Panc1 (cell line): ENCODE data around the gene CACNA1A. TPM values are rescaled to one million over a fixed set of nuclear protein-coding genes. Genes with fewer than 3 reads are reported as not detected.
A peak's percentile ranks its signal among the peaks of the same experiment; 100 is the strongest.

ENCODE experiments used
- ATAC-seq: fragments of 200-7000 bp; cut with Tn5 transposase; 2 replicates; pipeline ENCODE4 v1.9.1; 2020; ENCODE audit warnings: mild to moderate bottlenecking, moderate library complexity
- BruUV-seq: library from RNA; stranded (reverse); fragments of 400-500 nt; replicated peaks from 2 replicates; lab custom pipeline; 2021; lab: Mats Ljungman, UMichigan
- CTCF ChIA-PET: fragments of 300-600 bp; sonication (Branson Sonifier 250); formaldehyde crosslinking; loops from one replicate; lab custom pipeline; 2022; ENCODE audit warnings: antibody characterized with exemption; lab: Charles Lee
- POLR2A ChIA-PET: fragments of 300-600 bp; sonication (Branson Sonifier 250); formaldehyde crosslinking; loops from one replicate; lab custom pipeline; 2022; ENCODE audit warnings: antibody characterized with exemption; lab: Charles Lee
- DNase-seq: peaks from one replicate; pipeline ENCODE4 v3.0.0-alpha.2; 2010; ENCODE audit warnings: low read depth, low spot score
- H3K27ac ChIP-seq: 2 replicates; pipeline ENCODE4 v1.5.1; 2011; ENCODE audit warnings: mild to moderate bottlenecking, low read length, inconsistent platforms
- H3K27me3 ChIP-seq: fragments of 200-500 bp; sonication (Bioruptor generic); 2 replicates; pipeline ENCODE4 v1.6.0; 2014; ENCODE audit warnings: low read length, inconsistent platforms; ENCODE audit not compliant: control insufficient read depth, insufficient read depth
- H3K36me3 ChIP-seq: fragments of 200-500 bp; sonication (Bioruptor generic); 2 replicates; pipeline ENCODE4 v1.5.1; 2014; ENCODE audit warnings: inconsistent platforms, mild to moderate bottlenecking, low read length, moderate library complexity; ENCODE audit not compliant: control insufficient read depth, insufficient read depth
- H3K4me1 ChIP-seq: 2 replicates; pipeline ENCODE4 v1.5.1; 2011; ENCODE audit warnings: inconsistent platforms, mild to moderate bottlenecking, low read length, moderate library complexity; ENCODE audit not compliant: control insufficient read depth, insufficient read depth
- H3K4me3 ChIP-seq, 2 experiments: 2 replicates each; pipeline ENCODE4 v1.5.1; 2011 to 2012; ENCODE audit warnings: low read depth in 2 of 2, low read length in 2 of 2, mild to moderate bottlenecking in 2 of 2, inconsistent platforms in 1 of 2, moderate library complexity in 1 of 2
- H3K9me3 ChIP-seq: fragments of 200-500 bp; sonication (Bioruptor generic); 2 replicates; pipeline ENCODE4 v1.5.1; 2014; ENCODE audit warnings: low read depth, mild to moderate bottlenecking, inconsistent platforms, low read length, moderate library complexity; ENCODE audit not compliant: control insufficient read depth, insufficient read depth
- CTCF ChIP-seq: fragments of 450-650 bp; IDR thresholded peaks from 2 replicates; pipeline ENCODE4 v1.5.1; 2017; ENCODE audit warnings: mild to moderate bottlenecking
- POLR2AphosphoS5 ChIP-seq: IDR thresholded peaks from 2 replicates; pipeline ENCODE4 v1.6.1; 2012; ENCODE audit warnings: mild to moderate bottlenecking, low read depth, low read length, moderate library complexity
- REST ChIP-seq, 2 experiments: IDR thresholded peaks; 2 replicates each; pipeline ENCODE4 v1.6.1; 2011 to 2012; ENCODE audit warnings: low read depth in 2 of 2, control low read depth in 1 of 2, low read length in 1 of 2, mild to moderate bottlenecking in 1 of 2, moderate library complexity in 1 of 2; ENCODE audit not compliant: insufficient read depth in 1 of 2
- SIN3A ChIP-seq: IDR thresholded peaks from 2 replicates; pipeline ENCODE4 v1.6.1; 2012; ENCODE audit warnings: low read depth, mild to moderate bottlenecking, low read length, moderate library complexity, borderline replicate concordance; ENCODE audit not compliant: insufficient read depth
- TCF7L2 ChIP-seq: IDR thresholded peaks from 2 replicates; pipeline ENCODE4 v1.6.1; 2011; ENCODE audit warnings: mild to moderate bottlenecking, low read depth, low read length, inconsistent platforms
- in situ Hi-C: cut with HindIII; loops from 2 replicates; pipeline ENCODE4 v1.10.0; 2016; ENCODE audit warnings: low sequenced_read_pairs, low pct_unique_long_range_greater_than_20kb
- intact Hi-C: fragments of 100-400 bp; cut with micrococcal nuclease; formaldehyde crosslinking; loops from one replicate; pipeline ENCODE4 v1.10.0; 2022; ENCODE audit not compliant: unreplicated experiment
- total RNA-seq: library from RNA; stranded (reverse); gene quantifications from one replicate; pipeline ENCODE4 v1.2.1, GENCODE V29; 2021; ENCODE audit not compliant: unreplicated experiment

Gene CACNA1A
- total RNA-seq, 1 experiment from 2014 or later = 0.51 TPM

GRCh38 chr19:13176345-13176744 is 329.9 kb downstream of the CACNA1A start:
- ChIA-PET POLR2A (interaction anchor here (0.6 to 0.7 kb wide), 3 partner anchors 9 to 34 kb away, joined by 3 to 9 read pairs (median 7); no protein-coding TSS in a partner anchor), CTCF (no interaction called here)
- intact Hi-C loops (no loop called here), in situ Hi-C loops (no loop called here)
- Histone ChIP-seq H3K27me3 (no peaks in the 10 kb centered on the region), H3K4me1 (peaks cover 27% of the 10 kb centered on the region), H3K27ac (peak overlapping the region; percentile 54; the same call in 1 of the 2 replicates), H3K36me3 (no peaks in the 10 kb centered on the region), H3K4me3 (no peak overlapping the region), H3K9me3 (no peaks in the 10 kb centered on the region)
- no peak for TF ChIP-seq TCF7L2
- TF ChIP-seq POLR2AphosphoS5 = no peak
- no peak for TF ChIP-seq CTCF
- TF ChIP-seq SIN3A = no peak
- TF ChIP-seq REST (IDR thresholded peaks at IDR 0.05; ENCODE audit: insufficient read depth in 1 of 2, low read depth in 2 of 2, low read length in 1 of 2) = no peak
- no TSS peak for BruUV-seq
- ATAC-seq (no peak), DNase-seq (no peak)

- TSS peak; percentile 52 for BruUV-seq
- ATAC-seq = no peak
- intact Hi-C loops (no loop called here), in situ Hi-C loops (no loop called here)
- CTCF ChIA-PET = no interaction called here
- H3K4me3 ChIP-seq = no peak overlapping the region
- no peaks in the 10 kb centered on the region for H3K36me3 ChIP-seq
- H3K4me1 ChIP-seq = peaks cover 30% of the 10 kb centered on the region
- H3K27me3 ChIP-seq = no peaks in the 10 kb centered on the region
- no peak for TF ChIP-seq SIN3A
- no peak for TF ChIP-seq POLR2AphosphoS5
- no peaks in the 10 kb centered on the region for H3K9me3 ChIP-seq
- POLR2A ChIA-PET = no interaction called here
- H3K27ac ChIP-seq = peak overlapping the region; percentile 78; the same call in 1 of the 2 replicates
- no peak for DNase-seq
These were observed 333.0 kb downstream of the CACNA1A start for GRCh38 chr19:13173139-13173737.

- ChIA-PET CTCF (no interaction called here), POLR2A (no interaction called here)
- TF ChIP-seq REST (IDR thresholded peaks at IDR 0.05; ENCODE audit: insufficient read depth in 1 of 2, low read depth in 2 of 2, low read length in 1 of 2) (no peak), TCF7L2 (no peak), POLR2AphosphoS5 (no peak), SIN3A (no peak)
- Histone ChIP-seq H3K4me1 (peaks cover 30% of the 10 kb centered on the region), H3K9me3 (no peaks in the 10 kb centered on the region), H3K27ac (peak overlapping the region; percentile 78), H3K4me3 (no peak overlapping the region), H3K36me3 (no peaks in the 10 kb centered on the region), H3K27me3 (no peaks in the 10 kb centered on the region)
- DNase-seq = no peak
- BruUV-seq = no TSS peak
- in situ Hi-C loops (no loop called here), intact Hi-C loops (no loop called here)
- peak; percentile 22 for ATAC-seq
These were observed 333.7 kb downstream of the CACNA1A start for GRCh38 chr19:13172346-13173138.
